Measurements from ENCODE around the gene MOGAT2.
"Not testable (repeated sequence)": the region's sequence is repeated elsewhere in the genome, so short reads cannot be mapped to it uniquely, and the experiment has no call there.

The MOGAT2 gene

DNA sequence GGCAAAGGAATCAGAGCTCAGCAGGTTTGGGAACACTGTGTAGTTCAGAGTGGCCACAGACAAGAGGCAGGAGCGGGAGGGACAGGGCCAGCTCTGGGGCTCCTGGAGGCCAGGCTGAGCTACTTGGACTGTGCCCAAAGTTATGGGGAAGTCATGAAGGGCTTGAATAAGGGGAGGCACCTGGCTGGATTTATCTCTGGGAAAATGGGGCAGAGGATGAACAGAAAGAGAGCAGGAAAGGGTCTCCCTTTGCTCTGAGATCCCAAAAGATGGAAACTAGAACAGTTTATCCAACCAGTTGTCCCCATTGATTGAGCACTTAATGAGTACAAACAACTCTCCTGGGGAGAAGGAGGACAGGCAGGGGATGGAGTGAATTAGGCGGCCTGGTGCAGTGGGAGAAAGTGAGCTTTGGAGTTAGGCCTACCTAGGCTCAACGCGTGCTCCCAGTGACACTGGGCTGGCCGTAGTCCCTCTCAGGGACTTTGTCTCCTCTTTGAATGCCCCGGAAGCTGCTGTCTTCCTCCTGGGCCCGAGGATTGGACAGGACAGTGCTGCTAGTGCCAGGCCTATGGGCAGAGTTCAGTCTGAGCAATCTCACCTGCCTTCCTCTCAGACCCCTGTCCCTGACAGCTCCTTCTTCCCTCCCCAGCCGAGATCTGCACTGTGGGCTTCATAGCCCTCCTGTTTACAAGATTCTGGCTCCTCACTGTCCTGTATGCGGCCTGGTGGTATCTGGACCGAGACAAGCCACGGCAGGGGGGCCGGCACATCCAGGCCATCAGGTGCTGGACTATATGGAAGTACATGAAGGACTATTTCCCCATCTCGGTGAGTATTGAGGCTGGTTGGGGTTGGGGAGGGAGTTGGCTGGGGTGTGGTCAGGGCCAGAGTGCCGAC is 2.0 kb downstream of the MOGAT2 start:
- DNase-seq, result no peak

DNA sequence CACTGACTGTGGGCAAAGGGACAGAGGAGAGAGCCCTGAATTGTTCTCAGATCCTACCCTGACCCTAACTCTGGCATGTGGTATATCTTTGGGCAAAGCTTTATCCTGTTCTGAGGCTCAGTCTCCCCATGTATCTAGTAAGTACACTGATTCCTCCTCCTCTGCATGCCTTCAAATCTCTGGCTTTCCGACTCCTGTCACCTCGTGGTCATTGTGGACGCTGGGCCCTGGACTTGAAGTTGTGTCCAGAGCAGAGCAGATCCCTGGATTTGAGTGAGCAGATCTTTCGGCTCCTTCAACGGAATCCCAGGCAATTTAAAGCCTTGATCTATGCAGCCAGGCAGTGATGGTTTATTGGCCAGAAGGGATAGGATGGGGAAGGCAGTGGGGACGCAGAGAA is 3.0 kb downstream of the MOGAT2 start:
- DNase-seq, result no peak

DNA sequence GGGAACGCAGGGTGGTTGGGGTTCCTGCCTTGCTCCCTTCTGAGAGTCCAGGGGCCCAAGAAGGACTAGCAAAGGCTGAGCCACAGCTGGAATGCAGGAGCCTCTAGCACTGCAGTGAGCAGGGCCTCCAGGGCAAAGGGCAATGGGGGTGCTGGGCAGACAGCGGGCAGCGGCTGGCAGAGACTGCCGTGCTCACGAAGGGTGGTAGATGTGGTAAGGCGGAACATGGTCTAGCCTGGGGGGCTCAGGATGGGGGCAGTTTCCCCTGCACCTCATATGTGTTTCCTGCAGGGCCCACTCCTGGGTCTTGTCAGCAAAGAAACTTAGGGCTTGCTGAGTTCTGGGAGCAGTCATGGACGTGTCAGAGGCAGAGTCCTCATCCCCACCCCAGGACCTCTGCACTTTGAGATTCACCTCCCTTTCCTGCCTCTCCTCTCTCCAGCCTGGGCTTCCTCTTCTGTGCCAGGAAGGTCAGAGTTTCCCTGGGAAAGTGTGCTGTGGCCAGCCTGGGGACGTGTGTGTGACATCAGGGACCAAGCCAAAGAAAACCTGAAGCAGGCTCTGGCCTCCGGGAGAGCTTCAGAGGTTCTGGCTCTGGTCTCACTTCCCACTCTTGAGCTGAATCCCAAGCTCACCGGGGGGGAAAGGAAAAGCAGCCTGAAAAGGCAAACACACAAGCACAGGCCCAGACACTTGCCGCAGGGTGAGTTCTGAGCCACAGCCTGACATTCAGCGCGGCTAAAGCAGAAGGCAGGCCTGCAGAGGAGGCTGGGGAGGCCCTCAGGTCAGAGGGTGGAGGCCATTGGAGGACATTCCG is 4.4 kb downstream of the MOGAT2 start:
- no peak for DNase-seq

DNA sequence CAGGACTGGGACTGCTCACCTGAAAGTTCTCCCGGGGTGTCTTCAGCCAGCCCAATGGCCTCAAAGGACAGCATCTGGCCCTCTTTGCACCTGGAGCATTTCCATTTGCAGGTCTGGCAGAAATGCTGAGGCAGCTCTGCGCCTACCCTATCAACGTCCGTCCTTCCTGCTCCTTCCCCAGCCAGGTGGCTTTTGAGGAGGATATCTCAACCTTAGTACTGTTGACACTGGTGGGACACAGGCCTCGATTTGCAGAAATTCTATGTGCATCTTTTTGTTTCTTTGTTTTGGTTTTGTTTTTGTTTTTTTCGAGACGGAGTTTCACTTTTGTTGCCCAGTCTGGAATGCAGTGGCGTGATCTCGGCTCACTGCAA is 5.0 kb downstream of the MOGAT2 start:
- no peak for DNase-seq

DNA sequence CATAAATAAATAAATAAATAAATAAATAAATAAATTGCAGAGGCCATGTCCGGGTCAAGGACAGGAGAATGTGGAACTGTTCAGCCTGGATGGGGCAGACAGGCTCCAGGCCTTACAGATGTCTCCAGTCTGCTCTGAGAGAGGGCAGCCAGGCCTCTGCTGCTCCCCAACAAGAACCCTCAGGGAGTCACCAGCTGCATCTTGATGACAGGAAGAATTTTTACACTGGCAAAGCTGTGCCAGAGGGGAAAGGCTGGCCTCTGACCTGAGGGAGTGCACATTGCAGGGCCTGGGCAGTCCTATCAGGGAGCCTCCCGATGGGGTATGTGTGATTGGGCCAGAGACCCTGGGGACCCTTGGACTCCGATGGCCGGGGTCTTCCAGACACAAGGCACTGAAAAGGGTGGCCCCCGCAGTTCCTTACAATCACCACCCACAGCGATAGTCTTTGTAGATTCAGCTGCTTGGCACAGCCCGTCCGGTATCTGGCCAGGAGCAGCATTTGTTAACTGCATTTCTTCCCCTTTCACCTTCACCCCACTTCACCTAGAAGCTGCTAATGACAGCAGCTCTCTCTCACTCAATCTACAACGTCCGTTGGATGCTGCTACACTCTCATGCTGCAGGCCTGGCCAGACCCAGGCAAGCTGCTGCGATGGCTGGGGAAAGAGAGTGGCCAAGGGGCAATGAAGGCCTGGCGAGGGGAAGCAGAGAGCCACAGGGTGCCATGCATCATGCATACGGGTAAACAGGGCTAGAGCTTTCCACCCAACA is 8.1 kb downstream of the MOGAT2 start:
- no peak for DNase-seq

DNA sequence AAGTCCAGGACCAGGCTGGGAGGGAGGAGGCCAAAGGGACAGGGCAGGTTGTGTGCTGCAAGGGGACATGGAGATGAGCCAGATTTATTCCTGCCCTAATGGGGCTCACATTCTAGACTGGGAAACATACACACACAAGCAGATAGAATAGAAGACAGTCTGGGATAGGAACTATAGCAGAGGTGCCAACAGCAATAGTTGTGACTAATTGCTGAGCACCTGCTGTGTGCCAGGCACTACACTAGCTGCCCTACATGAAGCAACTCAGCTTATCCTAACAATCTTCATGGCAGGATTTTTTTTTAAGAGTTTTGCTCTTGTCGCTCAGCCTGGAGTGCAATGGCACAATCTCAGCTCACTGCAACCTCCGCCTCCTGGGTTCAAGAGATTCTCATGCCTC is 11.4 kb downstream of the MOGAT2 start:
- DNase-seq, result no peak

DNA sequence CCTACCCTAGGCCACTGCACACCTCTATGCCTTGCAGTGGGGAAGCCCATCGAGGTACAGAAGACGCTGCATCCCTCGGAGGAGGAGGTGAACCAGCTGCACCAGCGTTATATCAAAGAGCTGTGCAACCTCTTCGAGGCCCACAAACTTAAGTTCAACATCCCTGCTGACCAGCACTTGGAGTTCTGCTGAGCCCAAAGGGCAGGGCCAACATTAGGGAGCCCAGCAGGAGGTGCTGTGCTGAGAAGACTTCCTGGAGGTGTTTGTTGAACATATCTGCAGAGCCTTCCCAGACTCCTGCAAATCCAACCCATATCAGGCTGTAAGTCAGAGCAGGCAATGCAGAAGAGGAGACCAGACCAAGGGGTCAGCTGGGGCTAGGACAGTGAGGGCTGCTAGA is 13.5 kb downstream of the MOGAT2 start:
- DNase-seq, result no peak

DNA sequence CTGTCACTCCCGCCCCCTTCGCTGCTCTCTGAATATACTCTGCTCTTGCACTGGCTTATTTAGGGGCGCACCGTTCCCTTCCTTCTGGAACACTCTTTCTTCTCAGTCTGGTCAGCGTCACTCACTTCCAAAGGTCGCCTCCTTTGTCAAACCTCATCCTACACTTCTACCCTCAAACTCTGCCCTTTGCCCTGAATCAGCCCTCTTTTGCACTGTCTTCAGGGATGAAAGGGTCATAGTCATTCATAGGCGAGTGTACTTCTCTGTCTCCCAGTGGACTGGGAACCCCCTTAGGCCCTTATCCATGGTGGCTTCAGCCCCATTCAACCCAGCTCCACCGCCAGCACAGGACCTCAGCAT is 15.4 kb downstream of the MOGAT2 start:
- no peak for DNase-seq

DNA sequence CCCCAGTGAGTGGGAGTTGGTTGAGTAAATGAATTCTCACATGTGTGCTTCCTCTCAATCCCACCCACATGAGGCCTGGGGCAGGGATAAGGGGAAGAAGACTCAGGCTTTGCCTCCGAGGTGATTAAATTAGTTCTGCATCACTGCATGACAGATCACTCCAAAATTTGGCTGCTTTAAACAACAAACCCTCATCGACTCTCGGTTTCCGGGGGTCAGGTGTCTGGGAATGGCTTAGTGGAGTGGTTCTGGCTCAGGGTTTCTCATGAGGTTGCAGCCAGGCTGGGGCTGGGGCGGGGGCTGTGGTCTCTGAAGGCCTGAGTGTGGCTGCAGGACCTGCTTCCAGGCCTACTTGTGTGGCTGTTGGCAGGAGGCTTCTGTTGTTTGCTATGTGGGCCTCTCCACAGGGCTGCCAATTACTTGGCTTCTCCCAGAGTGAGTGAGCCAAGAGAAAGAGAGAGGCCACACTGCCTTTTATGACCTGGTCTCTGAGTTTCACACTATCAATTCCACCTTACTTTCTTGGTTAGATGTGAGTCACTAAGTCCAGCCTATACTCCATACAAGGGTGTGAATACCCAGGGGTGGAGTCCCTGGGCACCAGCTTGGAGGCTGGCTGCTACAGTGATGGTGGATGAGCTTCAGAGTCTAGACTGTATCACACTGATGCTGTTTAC is 15.9 kb downstream of the MOGAT2 start:
- no peak for DNase-seq

DNA sequence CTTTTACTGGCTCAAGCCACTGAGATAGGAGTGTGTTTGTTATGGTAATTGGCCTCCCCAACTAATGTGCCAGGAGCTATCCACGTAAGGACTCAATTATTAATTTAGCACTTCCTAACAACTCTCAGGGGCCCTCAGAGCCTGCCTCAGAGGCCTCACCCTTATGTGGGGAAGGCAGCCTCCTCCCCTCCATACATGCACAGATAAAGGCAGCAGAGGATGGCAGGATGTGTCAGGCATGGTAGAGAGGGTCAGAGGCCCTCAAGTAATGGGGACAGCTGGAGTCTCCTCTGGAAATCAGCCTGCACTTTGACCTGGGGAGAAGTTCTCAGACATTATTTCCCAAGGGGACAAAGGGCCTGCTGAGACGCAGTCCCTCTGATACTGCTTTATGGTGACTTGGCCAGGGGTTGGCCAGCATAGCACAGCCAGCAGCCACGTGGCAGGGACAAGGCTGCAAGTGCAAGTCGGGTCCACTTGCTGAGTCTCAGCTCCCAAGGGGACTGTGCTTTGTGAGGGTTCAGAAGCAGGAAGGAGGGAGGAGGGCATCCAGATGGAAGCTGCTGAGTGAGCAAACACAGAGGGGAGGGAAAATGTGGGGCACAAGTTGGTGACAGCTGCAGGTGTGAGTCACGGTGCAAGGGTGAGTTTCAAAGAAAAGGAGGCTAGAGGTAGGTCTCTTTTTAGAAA is 17.0 kb downstream of the MOGAT2 start:
- no peak for DNase-seq

DNA sequence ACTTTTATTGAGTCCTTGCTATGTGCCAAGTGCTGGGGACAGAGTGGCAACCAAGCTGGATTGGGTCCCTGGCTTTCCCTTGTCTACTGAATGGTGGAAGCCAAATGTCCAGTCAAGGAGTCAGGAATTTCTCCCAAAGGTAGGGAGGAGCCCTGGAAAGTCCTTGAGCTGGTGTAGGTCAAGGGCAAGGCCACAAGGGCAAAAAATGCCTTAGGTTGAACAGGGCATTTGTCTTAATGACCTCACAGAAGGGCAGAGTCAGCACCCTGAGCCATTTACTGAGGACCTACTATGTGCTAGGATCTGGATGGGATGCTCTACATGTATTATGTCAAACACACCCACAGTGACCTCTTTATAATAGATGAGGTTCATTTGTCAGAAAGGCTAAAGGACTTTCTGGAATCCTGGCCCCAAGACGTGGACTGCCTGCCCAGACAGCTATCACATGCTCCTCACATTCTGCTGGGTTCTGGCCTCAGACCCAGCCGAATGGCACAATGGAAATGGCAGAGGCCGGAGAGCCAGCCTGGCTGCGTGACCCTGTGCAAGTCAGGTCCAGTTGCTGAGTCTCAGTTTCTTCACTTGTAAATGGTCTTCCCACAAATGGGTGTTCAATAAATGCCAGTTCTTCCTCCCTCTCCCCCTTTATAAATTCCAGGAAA is 17.7 kb downstream of the MOGAT2 start:
- DNase-seq, result no peak

DNA sequence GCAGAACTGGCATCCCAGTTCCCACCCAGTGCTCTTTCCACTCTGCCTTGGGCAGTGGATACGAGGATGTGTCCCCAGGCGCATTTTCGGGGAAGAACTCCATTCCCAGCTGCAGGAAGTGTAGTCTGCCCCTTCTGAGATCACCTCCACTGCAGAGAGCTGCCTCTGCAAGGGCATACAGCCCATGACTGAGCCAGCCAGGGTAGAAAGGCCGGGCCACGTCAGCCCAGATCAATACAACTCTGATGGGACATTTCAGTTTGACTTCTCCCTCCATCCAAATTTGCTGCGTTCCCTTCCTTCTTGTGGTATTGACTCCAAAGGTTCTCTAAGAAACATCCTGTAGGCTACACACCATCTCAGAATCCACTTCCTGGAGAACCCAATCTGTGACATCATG is 19.7 kb downstream of the MOGAT2 start:
- no peak for DNase-seq

DNA sequence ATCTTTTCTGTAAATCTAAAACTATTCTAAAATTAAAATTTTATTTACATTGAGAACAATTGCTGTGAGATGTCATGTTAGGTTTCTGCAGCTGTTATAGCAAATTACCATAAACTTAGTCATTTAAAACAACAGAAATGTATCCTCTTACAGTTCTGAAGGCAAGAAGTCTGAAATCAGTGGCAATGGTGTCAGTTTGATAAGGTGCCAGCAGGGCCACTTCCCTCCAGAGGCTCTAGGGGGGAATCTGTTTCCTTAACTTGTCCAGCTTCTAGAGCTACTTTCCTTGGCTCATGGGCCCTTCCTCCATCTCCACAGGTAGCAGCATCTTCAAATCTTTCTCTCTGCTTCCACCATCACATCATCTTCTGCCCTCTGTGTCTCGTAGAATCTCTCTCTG is 23.0 kb downstream of the MOGAT2 start:
- DNase-seq, result no peak

DNA sequence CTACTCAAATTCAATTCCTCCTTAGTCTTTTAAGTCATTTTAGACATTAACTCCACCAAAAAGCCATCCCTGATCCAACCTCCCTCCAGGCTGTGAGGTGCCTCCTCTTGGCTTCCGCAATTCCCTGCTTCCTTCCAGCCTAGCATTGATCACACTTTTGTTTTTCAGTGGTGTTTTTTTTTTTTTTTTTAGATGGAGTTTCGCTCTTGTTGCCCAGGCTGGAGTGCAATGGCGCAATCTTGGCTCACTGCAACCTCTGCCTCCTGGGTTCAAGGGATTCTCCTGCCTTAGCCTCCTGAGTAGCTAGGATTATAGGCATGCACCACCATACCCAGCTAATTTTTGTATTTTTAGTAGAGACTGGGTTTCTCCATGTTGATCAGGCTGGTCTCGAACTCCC is 25.5 kb downstream of the MOGAT2 start:
- DNase-seq, result not testable (repeated sequence)

DNA sequence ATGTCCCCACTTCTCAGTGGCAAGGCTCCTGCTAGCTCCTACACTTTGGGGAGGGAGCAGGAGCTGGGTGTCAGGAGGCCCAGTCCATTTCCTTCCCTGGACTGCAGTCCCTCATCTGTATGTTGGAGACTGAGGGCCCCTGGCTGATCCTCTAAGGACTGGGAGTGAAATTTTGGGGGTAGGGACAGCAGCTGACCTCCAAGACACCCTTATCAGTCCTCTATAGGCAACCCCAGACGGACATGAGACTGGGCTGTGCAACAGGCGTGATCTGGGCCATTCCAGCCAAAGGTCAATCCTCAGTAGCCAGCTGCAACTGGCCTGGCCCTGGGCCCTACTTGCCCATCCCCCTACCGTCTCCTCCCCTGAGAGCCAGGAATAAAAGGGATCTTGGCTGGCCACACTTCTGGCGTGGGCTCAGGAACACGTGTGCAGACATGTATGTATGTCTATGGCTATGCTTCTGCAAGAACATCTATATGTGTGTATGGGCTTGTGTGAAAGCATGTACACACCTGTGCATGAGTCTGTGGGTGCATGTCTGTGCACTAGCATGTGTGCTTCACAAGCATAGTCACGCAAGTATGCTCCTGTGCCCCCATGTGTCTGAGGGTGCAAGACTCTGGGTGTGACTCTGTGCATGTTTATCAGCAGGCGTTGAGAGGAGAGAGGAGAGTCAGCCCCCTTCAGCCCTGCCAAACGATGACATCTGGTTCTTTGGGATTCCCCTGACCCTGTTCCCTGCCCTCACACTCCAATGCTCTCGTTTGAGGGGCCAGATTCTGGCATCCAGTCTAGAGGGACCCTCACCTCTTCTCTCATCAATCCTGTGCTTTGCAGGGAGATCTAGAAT is 26.3 kb downstream of the MOGAT2 start:
- DNase-seq, result no peak

DNA sequence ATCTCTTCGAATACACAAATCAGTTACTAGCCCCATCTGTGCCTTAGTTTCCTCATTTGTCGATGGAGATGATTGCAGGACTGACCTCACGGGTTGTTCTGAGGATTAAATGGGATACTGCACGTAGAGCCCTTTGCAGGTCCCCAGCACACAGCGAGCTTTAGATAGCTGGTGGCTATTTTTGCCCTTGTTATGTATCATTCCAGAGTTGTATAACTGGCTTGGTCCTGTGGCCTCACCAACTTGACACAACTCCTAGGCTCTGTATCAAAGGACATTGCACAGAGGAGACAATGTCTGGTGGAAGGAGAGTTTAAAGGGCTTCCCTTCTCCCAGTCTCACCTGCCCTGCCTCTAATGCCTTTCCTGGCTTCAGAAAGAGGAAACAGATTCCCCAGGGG is 28.2 kb downstream of the MOGAT2 start:
- DNase-seq, result no peak

DNA sequence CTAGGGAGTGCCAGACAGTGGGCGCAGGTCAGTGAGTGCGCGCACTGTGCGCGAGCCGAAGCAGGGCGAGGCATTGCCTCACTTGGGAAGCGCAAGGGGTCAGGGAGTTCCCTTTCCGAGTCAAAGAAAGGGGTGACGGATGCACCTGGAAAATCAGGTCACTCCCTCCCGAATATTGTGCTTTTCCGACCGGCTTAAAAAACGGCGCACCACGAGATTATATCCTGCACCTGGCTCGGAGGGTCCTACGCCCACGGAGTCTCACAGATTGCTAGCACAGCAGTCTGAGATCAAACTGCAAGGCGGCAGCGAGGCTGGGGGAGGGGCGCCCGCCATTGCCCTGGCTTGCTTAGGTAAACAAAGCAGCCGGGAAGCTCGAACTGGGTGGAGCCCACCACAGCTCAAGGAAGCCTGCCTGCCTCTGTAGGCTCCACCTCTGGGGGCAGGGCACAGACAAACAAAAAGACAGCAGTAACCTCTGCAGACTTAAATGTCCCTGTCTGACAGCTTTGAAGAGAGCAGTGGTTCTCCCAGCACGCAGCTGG is 31.2 kb downstream of the MOGAT2 start:
- DNase-seq, result not testable (repeated sequence)

DNA sequence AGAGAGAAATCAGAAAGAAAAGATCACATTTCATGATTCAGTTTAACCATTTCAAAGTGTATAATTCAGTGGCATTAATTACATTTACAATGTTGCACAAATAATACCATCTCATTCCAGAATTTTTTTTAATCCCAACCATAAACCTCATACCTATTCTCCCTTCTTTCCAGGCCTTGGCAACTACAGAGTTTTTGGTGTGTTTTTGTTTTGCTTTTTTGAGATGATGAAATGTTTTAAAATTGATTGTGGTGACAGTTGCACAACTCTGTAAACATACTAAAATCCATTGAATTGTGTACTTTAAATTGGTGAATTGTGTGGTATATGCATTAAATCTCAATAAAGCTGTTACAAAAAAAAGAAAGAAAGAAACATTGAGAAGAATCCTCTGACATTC is 37.3 kb downstream of the MOGAT2 start:
- not testable (repeated sequence) for DNase-seq

DNA sequence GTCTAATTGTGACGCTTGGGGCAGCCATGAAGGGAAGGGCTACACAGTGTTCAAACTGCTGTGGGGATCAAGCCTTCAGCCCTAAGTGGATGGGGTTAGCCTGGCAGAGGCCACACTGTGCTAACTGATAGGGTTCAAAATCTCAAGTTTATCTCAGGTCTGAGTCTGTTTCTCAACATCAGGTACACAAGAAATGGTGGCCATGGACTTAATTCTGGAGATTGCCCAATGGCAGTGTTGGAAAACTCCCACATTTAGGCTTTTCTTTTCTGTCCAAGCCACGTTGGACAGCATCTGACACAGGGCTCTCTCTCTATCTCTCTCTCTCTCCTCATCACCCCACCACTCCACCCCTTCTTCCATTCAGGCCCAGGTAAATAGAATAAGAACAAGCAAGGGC is 40.0 kb downstream of the MOGAT2 start:
- DNase-seq, result no peak

DNA sequence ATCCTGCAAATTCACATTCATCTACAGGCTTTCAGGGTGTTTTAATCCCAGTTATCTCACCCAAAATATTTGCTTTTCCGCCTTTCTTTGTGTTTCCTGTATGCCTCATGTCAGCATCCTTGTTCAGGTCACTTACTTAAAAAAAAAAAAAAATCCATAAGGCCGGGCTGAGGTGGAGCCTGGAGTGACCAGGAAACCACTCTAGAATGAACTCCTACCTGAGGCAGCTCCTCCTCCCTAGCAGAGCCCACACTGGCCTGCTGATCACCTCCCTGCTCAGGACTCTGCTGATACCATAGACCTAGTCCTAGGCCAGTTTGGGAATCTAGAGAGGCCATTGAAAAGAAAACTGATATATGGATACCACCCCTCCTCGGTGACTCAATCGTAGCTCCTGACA is 42.2 kb downstream of the MOGAT2 start:
- no peak for DNase-seq

Measured in NCI-H1417 treated with DMSO at 0.1 percent for 48 hours (cell line).